ENCODE data around the gene SPTB. TPM values are rescaled to one million over a fixed set of nuclear protein-coding genes. Genes with fewer than 3 reads are reported as not detected.

SPTB gene
- polyA plus RNA-seq, 1 experiment = 0.01 TPM

- ChIA-PET CTCF (interaction anchor here (0.6 kb wide), 1 partner anchor 85 kb away, joined by 3 read pairs; no protein-coding TSS in a partner anchor), POLR2A (no interaction called here)
- Histone ChIP-seq H3K27ac (ENCODE audit: low read depth, low read length) (no peak overlapping the region), H3K9me3 (ENCODE audit: control insufficient read depth, insufficient read depth, low read length) (no peaks in the 10 kb centered on the region), H3K4me3 (ENCODE audit: low read depth, low read length) (no peak overlapping the region), H3K27me3 (ENCODE audit: control insufficient read depth, insufficient read depth, low read length) (no peaks in the 10 kb centered on the region)
- TF ChIP-seq CTCF (IDR thresholded peaks at IDR 0.05; ENCODE audit: low read depth, low read length) = no peak
- no peak for DNase-seq (ENCODE audit: low read depth, low spot score)
Observed at GRCh38 chr14:64725261-64725815, 154.4 kb downstream of the SPTB start.

GRCh38 chr14:64724578-64724930 is 155.2 kb downstream of the SPTB start:
- Histone ChIP-seq H3K4me3 (ENCODE audit: low read depth, low read length) (no peak overlapping the region), H3K27ac (ENCODE audit: low read depth, low read length) (no peak overlapping the region), H3K9me3 (ENCODE audit: control insufficient read depth, insufficient read depth, low read length) (no peaks in the 10 kb centered on the region), H3K27me3 (ENCODE audit: control insufficient read depth, insufficient read depth, low read length) (no peaks in the 10 kb centered on the region)
- ChIA-PET CTCF (no interaction called here), POLR2A (no interaction called here)
- no peak for TF ChIP-seq CTCF (IDR thresholded peaks at IDR 0.05; ENCODE audit: low read depth, low read length)
- no peak for DNase-seq (ENCODE audit: low read depth, low spot score)

- no peak overlapping the region for H3K27ac ChIP-seq (ENCODE audit: low read depth, low read length)
- POLR2A ChIA-PET = no interaction called here
Observed at GRCh38 chr14:64723691-64724577, 155.8 kb downstream of the SPTB start.

DNA sequence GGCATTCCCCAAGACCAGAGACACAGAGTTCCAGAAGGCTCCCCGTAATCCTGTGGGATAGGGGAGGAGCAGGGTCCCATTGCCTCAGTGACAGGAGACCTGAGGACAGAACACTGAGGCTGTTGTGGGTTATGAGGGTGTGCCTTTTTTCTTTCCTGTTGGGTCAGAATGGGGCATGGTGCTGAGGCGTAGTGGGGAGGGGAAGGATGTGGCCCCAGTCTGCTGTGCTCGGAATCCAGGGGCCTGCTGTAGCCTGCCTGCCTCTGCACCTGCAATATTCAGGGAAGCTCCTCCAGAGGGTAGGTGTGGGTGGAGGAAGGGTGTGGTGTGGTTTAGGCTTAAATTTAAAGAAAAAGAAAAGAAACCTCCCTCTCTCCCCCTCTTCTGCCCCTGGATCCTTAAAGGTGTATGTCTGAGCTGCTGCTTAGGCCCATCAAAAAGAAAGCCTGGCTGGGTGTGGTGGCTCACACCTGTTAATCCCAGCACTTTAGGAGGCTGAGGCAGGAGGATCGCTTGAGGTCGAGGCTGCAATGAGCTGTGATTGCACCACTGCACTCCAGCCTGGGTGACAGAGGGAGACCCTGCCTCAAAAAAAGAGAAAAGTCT is 156.8 kb downstream of the SPTB start:
- ChIA-PET CTCF (no interaction called here), POLR2A (no interaction called here)
- no peaks in the 10 kb centered on the region for H3K27me3 ChIP-seq (ENCODE audit: control insufficient read depth, insufficient read depth, low read length)
- no peak overlapping the region for H3K4me3 ChIP-seq (ENCODE audit: low read depth, low read length)
- H3K27ac ChIP-seq (ENCODE audit: low read depth, low read length) = no peak overlapping the region
- DNase-seq (ENCODE audit: low read depth, low spot score) = no peak
- H3K9me3 ChIP-seq (ENCODE audit: control insufficient read depth, insufficient read depth, low read length) = no peaks in the 10 kb centered on the region
- no peak for TF ChIP-seq CTCF (IDR thresholded peaks at IDR 0.05; ENCODE audit: low read depth, low read length)

More at GRCh38 chr14:64723691-64724577, 155.8 kb downstream of the SPTB start:
- Histone ChIP-seq H3K27me3 (ENCODE audit: control insufficient read depth, insufficient read depth, low read length) (no peaks in the 10 kb centered on the region), H3K4me3 (ENCODE audit: low read depth, low read length) (no peak overlapping the region), H3K9me3 (ENCODE audit: control insufficient read depth, insufficient read depth, low read length) (no peaks in the 10 kb centered on the region)
- TF ChIP-seq CTCF (IDR thresholded peaks at IDR 0.05; ENCODE audit: low read depth, low read length) = no peak
- CTCF ChIA-PET = no interaction called here
- DNase-seq (ENCODE audit: low read depth, low spot score) = no peak

DNA sequence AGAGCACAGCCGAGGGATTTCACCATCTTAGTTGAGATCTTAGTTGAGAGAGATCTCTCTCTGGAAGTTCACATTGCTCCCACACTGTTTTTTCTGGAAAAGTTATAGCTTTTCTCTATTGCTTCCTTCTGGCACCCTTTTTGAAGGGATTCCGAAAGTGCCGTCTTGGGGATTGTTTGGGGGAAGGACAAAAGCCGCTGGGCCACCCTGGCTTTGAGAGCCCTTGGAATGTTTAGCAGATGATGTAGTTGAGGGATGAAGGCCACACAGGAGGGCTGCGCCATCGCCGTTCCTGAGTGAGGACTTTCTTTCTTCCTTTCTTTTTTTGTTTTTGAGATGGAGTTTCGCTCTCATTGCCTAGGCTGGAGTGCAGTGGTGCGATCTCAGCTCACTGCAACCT is 157.8 kb downstream of the SPTB start:
- ChIA-PET CTCF (no interaction called here), POLR2A (no interaction called here)
- Histone ChIP-seq H3K27ac (ENCODE audit: low read depth, low read length) (no peak overlapping the region), H3K9me3 (ENCODE audit: control insufficient read depth, insufficient read depth, low read length) (no peaks in the 10 kb centered on the region), H3K27me3 (ENCODE audit: control insufficient read depth, insufficient read depth, low read length) (no peaks in the 10 kb centered on the region), H3K4me3 (ENCODE audit: low read depth, low read length) (no peak overlapping the region)
- TF ChIP-seq CTCF (IDR thresholded peaks at IDR 0.05; ENCODE audit: low read depth, low read length) = no peak
- no peak for DNase-seq (ENCODE audit: low read depth, low spot score)

All from AG04450 (cell line).